ENCODE measurements around the gene RPUSD3.

RPUSD3 gene

GRCh38 chr3:9803494-9803893, 40.3 kb downstream of the RPUSD3 start:
- Mint-ChIP-seq H3K27ac (ENCODE audit: low read depth) (no peak overlapping the region), H3K9me3 (no peaks in the 10 kb centered on the region), H3K27me3 (no peaks in the 10 kb centered on the region), H3K36me3 (ENCODE audit: insufficient read depth) (peaks cover 75% of the 10 kb centered on the region), H3K4me3 (no peak overlapping the region), H3K4me1 (peaks cover 30% of the 10 kb centered on the region)
- DNase-seq (ENCODE audit: low spot score in 2 of 2) (no peak), ATAC-seq (replicated peaks; ENCODE audit: extremely low read depth, poor library complexity, severe bottlenecking) (no peak)

GRCh38 chr3:9800529-9800928, 43.3 kb downstream of the RPUSD3 start:
- ATAC-seq (replicated peaks; ENCODE audit: extremely low read depth, poor library complexity, severe bottlenecking), result no peak
- Mint-ChIP-seq H3K9me3 (no peaks in the 10 kb centered on the region), H3K36me3 (ENCODE audit: insufficient read depth) (peaks cover 83% of the 10 kb centered on the region), H3K4me3 (no peak overlapping the region), H3K4me1 (peaks cover 42% of the 10 kb centered on the region), H3K27ac (ENCODE audit: low read depth) (no peak overlapping the region), H3K27me3 (no peaks in the 10 kb centered on the region)
- no peak for DNase-seq (ENCODE audit: low spot score in 2 of 2)

- H3K36me3 Mint-ChIP-seq (ENCODE audit: insufficient read depth), result peaks cover 75% of the 10 kb centered on the region
- DNase-seq (ENCODE audit: low spot score in 2 of 2), result no peak
- H3K9me3 Mint-ChIP-seq, result no peaks in the 10 kb centered on the region
- no peak overlapping the region for H3K4me3 Mint-ChIP-seq
- H3K27ac Mint-ChIP-seq (ENCODE audit: low read depth), result no peak overlapping the region
- H3K27me3 Mint-ChIP-seq, result no peaks in the 10 kb centered on the region
- H3K4me1 Mint-ChIP-seq, result peaks cover 47% of the 10 kb centered on the region
- ATAC-seq (replicated peaks; ENCODE audit: extremely low read depth, poor library complexity, severe bottlenecking), result no peak
These were observed 46.4 kb downstream of the RPUSD3 start for GRCh38 chr3:9797196-9797945.

GRCh38 chr3:9795207-9795606, 48.6 kb downstream of the RPUSD3 start:
- Mint-ChIP-seq H3K27me3 (no peaks in the 10 kb centered on the region), H3K36me3 (ENCODE audit: insufficient read depth) (peaks cover 59% of the 10 kb centered on the region), H3K9me3 (no peaks in the 10 kb centered on the region), H3K4me1 (peaks cover 65% of the 10 kb centered on the region), H3K27ac (ENCODE audit: low read depth) (no peak overlapping the region), H3K4me3 (peak overlapping the region; percentile 94)
- no peak for ATAC-seq (replicated peaks; ENCODE audit: extremely low read depth, poor library complexity, severe bottlenecking)
- DNase-seq (ENCODE audit: low spot score in 2 of 2), result no peak

GRCh38 chr3:9794400-9794799, 49.4 kb downstream of the RPUSD3 start:
- peaks cover 69% of the 10 kb centered on the region for H3K4me1 Mint-ChIP-seq
- H3K4me3 Mint-ChIP-seq, result peak overlapping the region; percentile 94
- DNase-seq (ENCODE audit: low spot score in 2 of 2) (no peak), ATAC-seq (replicated peaks; ENCODE audit: extremely low read depth, poor library complexity, severe bottlenecking) (no peak)
- H3K9me3 Mint-ChIP-seq, result no peaks in the 10 kb centered on the region
- peaks cover 52% of the 10 kb centered on the region for H3K36me3 Mint-ChIP-seq (ENCODE audit: insufficient read depth)
- H3K27ac Mint-ChIP-seq (ENCODE audit: low read depth), result no peak overlapping the region
- H3K27me3 Mint-ChIP-seq, result no peaks in the 10 kb centered on the region

GRCh38 chr3:9793161-9793781, 50.5 kb downstream of the RPUSD3 start:
- Mint-ChIP-seq H3K27me3 (no peaks in the 10 kb centered on the region), H3K9me3 (no peaks in the 10 kb centered on the region), H3K36me3 (ENCODE audit: insufficient read depth) (peaks cover 48% of the 10 kb centered on the region), H3K4me3 (peak overlapping the region; percentile 94), H3K27ac (ENCODE audit: low read depth) (peak overlapping the region; percentile 97), H3K4me1 (peaks cover 67% of the 10 kb centered on the region)
- no peak for ATAC-seq (replicated peaks; ENCODE audit: extremely low read depth, poor library complexity, severe bottlenecking)
- DNase-seq (ENCODE audit: low spot score in 2 of 2), result no peak

GRCh38 chr3:9792405-9793160, 51.2 kb downstream of the RPUSD3 start, which contains the start of the genes ARPC4 and TADA3:
Gene ARPC4, plus strand, starts transcription at chr3:9793082. Its CDS starts 40 bp downstream, at chr3:9793122.
Gene TADA3, minus strand, starts transcription at chr3:9792473. Its CDS starts 1,007 bp downstream, at chr3:9791466.
- DNase-seq (ENCODE audit: low spot score in 2 of 2) (peak; percentile 87 to 89), ATAC-seq (replicated peaks; ENCODE audit: extremely low read depth, poor library complexity, severe bottlenecking) (peak; percentile 86)
- Mint-ChIP-seq H3K27me3 (no peaks in the 10 kb centered on the region), H3K27ac (ENCODE audit: low read depth) (peak within 1 kb of the TSS; percentile 97), H3K36me3 (ENCODE audit: insufficient read depth) (peaks cover 44% of the 10 kb centered on the region), H3K9me3 (no peaks in the 10 kb centered on the region), H3K4me3 (peak within 1 kb of the TSS; percentile 94), H3K4me1 (peaks cover 66% of the 10 kb centered on the region)

GRCh38 chr3:9791790-9792404, 51.9 kb downstream of the RPUSD3 start:
- H3K4me1 Mint-ChIP-seq, result peaks cover 64% of the 10 kb centered on the region
- ATAC-seq (replicated peaks; ENCODE audit: extremely low read depth, poor library complexity, severe bottlenecking) (peak; percentile 0), DNase-seq (ENCODE audit: low spot score in 2 of 2) (no peak)
- H3K4me3 Mint-ChIP-seq, result peak overlapping the region; percentile 94
- H3K27ac Mint-ChIP-seq (ENCODE audit: low read depth), result peak overlapping the region; percentile 97
- H3K27me3 Mint-ChIP-seq, result no peaks in the 10 kb centered on the region
- peaks cover 43% of the 10 kb centered on the region for H3K36me3 Mint-ChIP-seq (ENCODE audit: insufficient read depth)
- H3K9me3 Mint-ChIP-seq, result no peaks in the 10 kb centered on the region

GRCh38 chr3:9791127-9791526, 52.7 kb downstream of the RPUSD3 start:
- peaks cover 44% of the 10 kb centered on the region for H3K36me3 Mint-ChIP-seq (ENCODE audit: insufficient read depth)
- DNase-seq (ENCODE audit: low spot score in 2 of 2) (no peak), ATAC-seq (replicated peaks; ENCODE audit: extremely low read depth, poor library complexity, severe bottlenecking) (no peak)
- H3K27ac Mint-ChIP-seq (ENCODE audit: low read depth), result peak overlapping the region; percentile 7
- peaks cover 64% of the 10 kb centered on the region for H3K4me1 Mint-ChIP-seq
- H3K27me3 Mint-ChIP-seq, result no peaks in the 10 kb centered on the region
- H3K4me3 Mint-ChIP-seq, result peak overlapping the region; percentile 94
- H3K9me3 Mint-ChIP-seq, result no peaks in the 10 kb centered on the region
